A549 (cell line): ENCODE measurements around the gene PLIN5.

Experiments used
- BHLHE40 ChIP-seq: IDR thresholded peaks from 2 replicates; pipeline ENCODE4 v1.6.1; 2012; ENCODE audit warnings: low read depth, low read length, inconsistent platforms
- CEBPB ChIP-seq, 2 experiments: fragments of >200 bp in 1 of 2; sonication (Bioruptor Twin) in 1 of 2; formaldehyde crosslinking in 1 of 2; IDR thresholded peaks; 2 replicates each; pipeline ENCODE4 v1.6.1; 2012 to 2016
- CTCF ChIP-seq: fragments of >200 bp; sonication (Bioruptor Twin); formaldehyde crosslinking; IDR thresholded peaks from 3 replicates; pipeline ENCODE4 v1.5.1; 2016
- REST ChIP-seq: fragments of 200-600 bp; sonication (generic); IDR thresholded peaks from 2 replicates; pipeline ENCODE4 v1.6.1; 2016; ENCODE audit warnings: antibody characterized with exemption, mild to moderate bottlenecking, moderate library complexity
- RFX5 ChIP-seq: fragments of 450-650 bp; IDR thresholded peaks from 2 replicates; pipeline ENCODE4 v1.7.1; 2014; ENCODE audit warnings: antibody characterized with exemption, mild to moderate bottlenecking, moderate library complexity
- ZFP36 ChIP-seq: fragments of 450-650 bp; IDR thresholded peaks from 2 replicates; pipeline ENCODE4 v1.6.1; 2014; ENCODE audit warnings: borderline replicate concordance; ENCODE audit not compliant: partially characterized antibody

- TF ChIP-seq CTCF, result peak; percentile 18; the same call in 1 of the 3 replicates
- TF ChIP-seq BHLHE40, result no peak
- TF ChIP-seq ZFP36, result no peak
- TF ChIP-seq RFX5, result no peak
- TF ChIP-seq REST, result no peak
- no peak for TF ChIP-seq CEBPB (IDR thresholded peaks at IDR 0.05)
Measured at GRCh38 chr19:4580021-4580901, 45.2 kb upstream of the PLIN5 start.
